ENCODE data around the gene RNF17. TPM values are rescaled to one million over a fixed set of nuclear protein-coding genes. Genes with fewer than 3 reads are reported as not detected.

Gene RNF17
- total RNA-seq, 1 donor from 2014 or later = 0.12 TPM

GRCh38 chr13:24900507-24900906 lies 136.5 kb downstream of the RNF17 start:
- Mint-ChIP-seq H3K4me3 (no peak overlapping the region), H3K27me3 (no peaks in the 10 kb centered on the region), H3K4me1 (ENCODE audit: unreplicated experiment) (no peaks in the 10 kb centered on the region), H3K9me3 (no peaks in the 10 kb centered on the region), H3K36me3 (peaks cover 20% of the 10 kb centered on the region), H3K27ac (no peak overlapping the region)
- no peak for TF ChIP-seq CTCF (conservative IDR thresholded peaks at IDR 0.05)
- DNase-seq (ENCODE audit: extremely low spot score, unreplicated experiment) = no peak

GRCh38 chr13:24905242-24905641 lies 141.3 kb downstream of the RNF17 start:
- no peaks in the 10 kb centered on the region for H3K9me3 Mint-ChIP-seq
- H3K27ac Mint-ChIP-seq = no peak overlapping the region
- no peak overlapping the region for H3K4me3 Mint-ChIP-seq
- H3K4me1 Mint-ChIP-seq (ENCODE audit: unreplicated experiment) = no peaks in the 10 kb centered on the region
- peaks cover 33% of the 10 kb centered on the region for H3K36me3 Mint-ChIP-seq
- no peaks in the 10 kb centered on the region for H3K27me3 Mint-ChIP-seq
- TF ChIP-seq CTCF (conservative IDR thresholded peaks at IDR 0.05) = no peak
- no peak for DNase-seq (ENCODE audit: extremely low spot score, unreplicated experiment)

- no peak for DNase-seq (ENCODE audit: extremely low spot score, unreplicated experiment)
- no peaks in the 10 kb centered on the region for H3K4me1 Mint-ChIP-seq (ENCODE audit: unreplicated experiment)
- H3K9me3 Mint-ChIP-seq = no peaks in the 10 kb centered on the region
- H3K27me3 Mint-ChIP-seq = no peaks in the 10 kb centered on the region
- no peak for TF ChIP-seq CTCF (conservative IDR thresholded peaks at IDR 0.05)
- peaks cover 36% of the 10 kb centered on the region for H3K36me3 Mint-ChIP-seq
- H3K4me3 Mint-ChIP-seq = no peak overlapping the region
- H3K27ac Mint-ChIP-seq = no peak overlapping the region
Observed at GRCh38 chr13:24906268-24906667, 142.3 kb downstream of the RNF17 start.

GRCh38 chr13:24910502-24911132 lies 146.6 kb downstream of the RNF17 start:
- H3K4me3 Mint-ChIP-seq = no peak overlapping the region
- TF ChIP-seq CTCF (conservative IDR thresholded peaks at IDR 0.05) = no peak
- H3K27ac Mint-ChIP-seq = peak overlapping the region; percentile 32
- H3K4me1 Mint-ChIP-seq (ENCODE audit: unreplicated experiment) = peaks cover 3% of the 10 kb centered on the region
- no peaks in the 10 kb centered on the region for H3K27me3 Mint-ChIP-seq
- no peak for DNase-seq (ENCODE audit: extremely low spot score, unreplicated experiment)
- H3K36me3 Mint-ChIP-seq = peaks cover 23% of the 10 kb centered on the region
- no peaks in the 10 kb centered on the region for H3K9me3 Mint-ChIP-seq

GRCh38 chr13:24911133-24911908 lies 147.4 kb downstream of the RNF17 start:
- Mint-ChIP-seq H3K4me3 (no peak overlapping the region), H3K4me1 (ENCODE audit: unreplicated experiment) (peaks cover 3% of the 10 kb centered on the region), H3K36me3 (peaks cover 17% of the 10 kb centered on the region), H3K27ac (peak overlapping the region; percentile 32), H3K27me3 (no peaks in the 10 kb centered on the region), H3K9me3 (no peaks in the 10 kb centered on the region)
- DNase-seq (ENCODE audit: extremely low spot score, unreplicated experiment) = no peak
- TF ChIP-seq CTCF (conservative IDR thresholded peaks at IDR 0.05) = no peak

Data from type B pancreatic cell (in vitro differentiated cells).